ENCODE data around the gene JPH4.
A peak's percentile ranks its signal among the peaks of the same experiment; 100 is the strongest.
"Not testable (repeated sequence)": the region's sequence is repeated elsewhere in the genome, so short reads cannot be mapped to it uniquely, and the experiment has no call there.

The JPH4 gene

GRCh38 chr14:23539248-23540140 lies 39.1 kb downstream of the JPH4 start:
- TF ChIP-seq CTCF (conservative IDR thresholded peaks at IDR 0.05), result peak; percentile 73
- H3K27ac ChIP-seq, result no peak overlapping the region

- H3K27ac ChIP-seq, result no peak overlapping the region
- TF ChIP-seq CTCF (conservative IDR thresholded peaks at IDR 0.05), result no peak
Observed at GRCh38 chr14:23538785-23539184, 39.8 kb downstream of the JPH4 start.

- H3K27ac ChIP-seq, result no peak overlapping the region
Observed at GRCh38 chr14:23538050-23538718, 40.4 kb downstream of the JPH4 start.

GRCh38 chr14:23537351-23538049 lies 41.1 kb downstream of the JPH4 start:
- no peak overlapping the region for H3K27ac ChIP-seq
- no peak for TF ChIP-seq CTCF (conservative IDR thresholded peaks at IDR 0.05)

More at GRCh38 chr14:23538050-23538718, 40.4 kb downstream of the JPH4 start:
- no peak for TF ChIP-seq CTCF (conservative IDR thresholded peaks at IDR 0.05)

GRCh38 chr14:23536906-23537305 lies 41.7 kb downstream of the JPH4 start:
- H3K27ac ChIP-seq, result not testable (repeated sequence)

- no peak overlapping the region for H3K27ac ChIP-seq
- TF ChIP-seq CTCF (conservative IDR thresholded peaks at IDR 0.05), result no peak
Observed at GRCh38 chr14:23536494-23536893, 42.1 kb downstream of the JPH4 start.

GRCh38 chr14:23535943-23536342 lies 42.6 kb downstream of the JPH4 start:
- no peak overlapping the region for H3K27ac ChIP-seq
- TF ChIP-seq CTCF (conservative IDR thresholded peaks at IDR 0.05), result no peak
